ENCODE measurements around the gene RAD51. TPM values are rescaled to one million over a fixed set of nuclear protein-coding genes. Genes with fewer than 3 reads are reported as not detected.

Gene RAD51
- total and polyA plus RNA-seq, 9 donors: 0.41 to 2.5 (median 0.73) TPM; not detected in 3

- Histone ChIP-seq H3K27ac (no peak overlapping the region), H3K4me3 (no peak overlapping the region), H3K36me3 (no peaks in the 10 kb centered on the region), H3K4me1 (ENCODE audit: insufficient read depth) (no peaks in the 10 kb centered on the region), H3K27me3 (no peaks in the 10 kb centered on the region), H3K9me3 (no peaks in the 10 kb centered on the region)
- TF ChIP-seq EP300 (IDR thresholded peaks at IDR 0.05) (no peak), POLR2A (IDR thresholded peaks at IDR 0.05) (no peak)
- TF ChIP-seq, protein P1, sequence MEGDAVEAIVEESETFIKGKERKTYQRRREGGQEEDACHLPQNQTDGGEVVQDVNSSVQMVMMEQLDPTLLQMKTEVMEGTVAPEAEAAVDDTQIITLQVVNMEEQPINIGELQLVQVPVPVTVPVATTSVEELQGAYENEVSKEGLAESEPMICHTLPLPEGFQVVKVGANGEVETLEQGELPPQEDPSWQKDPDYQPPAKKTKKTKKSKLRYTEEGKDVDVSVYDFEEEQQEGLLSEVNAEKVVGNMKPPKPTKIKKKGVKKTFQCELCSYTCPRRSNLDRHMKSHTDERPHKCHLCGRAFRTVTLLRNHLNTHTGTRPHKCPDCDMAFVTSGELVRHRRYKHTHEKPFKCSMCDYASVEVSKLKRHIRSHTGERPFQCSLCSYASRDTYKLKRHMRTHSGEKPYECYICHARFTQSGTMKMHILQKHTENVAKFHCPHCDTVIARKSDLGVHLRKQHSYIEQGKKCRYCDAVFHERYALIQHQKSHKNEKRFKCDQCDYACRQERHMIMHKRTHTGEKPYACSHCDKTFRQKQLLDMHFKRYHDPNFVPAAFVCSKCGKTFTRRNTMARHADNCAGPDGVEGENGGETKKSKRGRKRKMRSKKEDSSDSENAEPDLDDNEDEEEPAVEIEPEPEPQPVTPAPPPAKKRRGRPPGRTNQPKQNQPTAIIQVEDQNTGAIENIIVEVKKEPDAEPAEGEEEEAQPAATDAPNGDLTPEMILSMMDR (IDR thresholded peaks at IDR 0.05): no peak
- intact Hi-C loops (cut with DNase I): loop anchor here in 1 of 4 donors (5.0 kb wide), 1 partner anchor 1398 kb away; no protein-coding TSS in a partner anchor
- no peak for DNase-seq
- WGBS, 3 donors: 50 to 68% (median 67%) methylated on average over 2 of the region's 2 CpGs
Observed at GRCh38 chr15:40714144-40714543, 19.2 kb downstream of the RAD51 start.

DNA sequence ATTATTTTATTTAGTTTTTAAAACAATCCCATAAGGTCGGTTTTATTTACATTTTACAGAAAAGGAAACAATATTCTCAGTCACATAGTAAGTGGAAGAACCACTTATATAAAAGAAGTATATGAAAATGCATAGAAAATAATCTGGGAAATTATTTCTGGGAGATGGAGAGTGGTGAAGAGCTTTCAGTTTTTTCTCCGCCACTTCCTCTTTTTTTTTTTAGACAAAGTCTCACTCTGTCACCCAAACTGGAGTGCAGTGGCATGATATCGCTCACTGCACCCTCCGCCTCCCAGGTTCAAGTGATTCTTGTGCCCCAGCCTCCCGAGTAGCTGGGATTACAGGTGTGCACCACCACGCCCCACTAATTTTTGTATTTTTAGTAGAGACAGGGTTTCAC, 21.2 kb downstream of the RAD51 start:
- Histone ChIP-seq H3K9me3 (no peaks in the 10 kb centered on the region), H3K27ac (no peak overlapping the region), H3K36me3 (no peaks in the 10 kb centered on the region), H3K4me1 (ENCODE audit: insufficient read depth) (no peaks in the 10 kb centered on the region), H3K4me3 (no peak overlapping the region), H3K27me3 (no peaks in the 10 kb centered on the region)
- TF ChIP-seq, protein P1 (IDR thresholded peaks at IDR 0.05): no peak
- TF ChIP-seq POLR2A (IDR thresholded peaks at IDR 0.05): no peak
- no peak for TF ChIP-seq EP300 (IDR thresholded peaks at IDR 0.05)
- DNase-seq: no peak
- intact Hi-C loops (cut with DNase I): no loop called here
- whole genome bisulfite sequencing, 3 donors: 86 to 91% (median 89%) methylated on average over 6 of the region's 6 CpGs

DNA sequence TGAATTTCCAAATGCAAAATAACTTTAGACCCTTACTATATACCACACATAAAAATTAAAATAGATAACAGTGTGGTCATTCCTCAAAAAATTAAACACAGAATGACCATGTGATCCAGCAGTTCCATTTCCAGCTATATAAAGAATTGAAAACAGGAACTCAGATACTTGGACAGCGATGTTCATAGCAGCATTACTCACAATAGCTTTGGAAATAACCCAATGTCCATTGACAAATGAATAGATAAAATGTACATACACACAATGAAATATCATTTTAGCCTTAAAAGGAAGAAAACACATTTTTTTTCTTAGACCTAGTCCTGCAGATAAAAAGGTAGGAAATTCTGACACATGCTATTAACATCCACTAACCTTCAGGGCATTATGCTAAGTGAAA, 26.7 kb downstream of the RAD51 start:
- no peak overlapping the region for H3K27ac ChIP-seq
- DNase-seq: no peak
- no peaks in the 10 kb centered on the region for H3K9me3 ChIP-seq
- H3K27me3 ChIP-seq: no peaks in the 10 kb centered on the region
- WGBS, 3 donors: 68 to 74% (median 69%) methylated on average over 1 of the region's 1 CpG
- TF ChIP-seq EP300 (IDR thresholded peaks at IDR 0.05) (no peak), POLR2A (IDR thresholded peaks at IDR 0.05) (no peak)
- TF ChIP-seq, protein P1 (IDR thresholded peaks at IDR 0.05): no peak
- H3K4me3 ChIP-seq: no peak overlapping the region
- H3K4me1 ChIP-seq (ENCODE audit: insufficient read depth): no peaks in the 10 kb centered on the region
- intact Hi-C loops (cut with DNase I): no loop called here
- no peaks in the 10 kb centered on the region for H3K36me3 ChIP-seq

GRCh38 chr15:40722354-40722753, 27.4 kb downstream of the RAD51 start:
- H3K36me3 ChIP-seq: no peaks in the 10 kb centered on the region
- no peaks in the 10 kb centered on the region for H3K4me1 ChIP-seq (ENCODE audit: insufficient read depth)
- TF ChIP-seq, protein P1 (IDR thresholded peaks at IDR 0.05): no peak
- TF ChIP-seq EP300 (IDR thresholded peaks at IDR 0.05): no peak
- no peak for TF ChIP-seq POLR2A (IDR thresholded peaks at IDR 0.05)
- no peak overlapping the region for H3K27ac ChIP-seq
- no peak overlapping the region for H3K4me3 ChIP-seq
- H3K27me3 ChIP-seq: no peaks in the 10 kb centered on the region
- DNase-seq: no peak
- intact Hi-C loops (cut with DNase I): no loop called here
- WGBS, 3 donors: 79 to 88% (median 82%) methylated on average over 4 of the region's 4 CpGs
- no peaks in the 10 kb centered on the region for H3K9me3 ChIP-seq

All from ovary (tissue), 9 donors.